GM12891 (cell line): ENCODE measurements around the gene SNRPB.

Experiments
- POLR2A ChIP-seq: IDR thresholded peaks from 2 replicates; pipeline ENCODE4 v1.6.1; 2011; ENCODE audit warnings: low read depth, low read length, control low read depth
- POLR2AphosphoS5 ChIP-seq: IDR thresholded peaks from 2 replicates; pipeline ENCODE4 v1.6.1; 2011; ENCODE audit warnings: low read depth, low read length, control low read depth
- POU2F2 ChIP-seq: IDR thresholded peaks from 2 replicates; pipeline ENCODE4 v1.6.1; 2011; ENCODE audit warnings: low read depth, mild to moderate bottlenecking, control low read depth, low read length, moderate library complexity
- SPI1 ChIP-seq: IDR thresholded peaks from 2 replicates; pipeline ENCODE4 v1.6.1; 2011; ENCODE audit warnings: low read depth, low read length, control low read depth
- TAF1 ChIP-seq: IDR thresholded peaks from 2 replicates; pipeline ENCODE4 v1.6.1; 2011; ENCODE audit warnings: low read depth, low read length, control low read depth

- TF ChIP-seq POLR2A, result no peak
- TF ChIP-seq TAF1, result no peak
- TF ChIP-seq POU2F2, result no peak
- no peak for TF ChIP-seq POLR2AphosphoS5
- TF ChIP-seq SPI1, result no peak
Observed at GRCh38 chr20:2509794-2510193, 39.2 kb upstream of the SNRPB start.
